Measurements from ENCODE around the gene NDUFB10.

The NDUFB10 gene

GRCh38 chr16:1924095-1924494 is 35.2 kb upstream of the NDUFB10 start:
- H3K9me3 ChIP-seq (ENCODE audit: control insufficient read depth, low read length) = no peaks in the 10 kb centered on the region
- no peak overlapping the region for H2AFZ ChIP-seq
- no peak overlapping the region for H3K9ac ChIP-seq
- H3K4me2 ChIP-seq (ENCODE audit: low read length) = no peak overlapping the region
- no peak overlapping the region for H3K4me3 ChIP-seq (ENCODE audit: low read depth, low read length)
- no peaks in the 10 kb centered on the region for H3K79me2 ChIP-seq
- H3K27me3 ChIP-seq (ENCODE audit: control insufficient read depth, insufficient read depth, low read length) = peaks cover 7% of the 10 kb centered on the region
- no peak overlapping the region for H3K27ac ChIP-seq
- no peak for TF ChIP-seq CTCF (IDR thresholded peaks at IDR 0.05)
- peaks cover 1% of the 10 kb centered on the region for H3K4me1 ChIP-seq
- no peaks in the 10 kb centered on the region for H3K36me3 ChIP-seq (ENCODE audit: control insufficient read depth, insufficient read depth, low read length)

GRCh38 chr16:1926271-1926670 is 33.1 kb upstream of the NDUFB10 start:
- Histone ChIP-seq H3K4me1 (peaks cover 4% of the 10 kb centered on the region), H3K27ac (no peak overlapping the region), H3K4me2 (ENCODE audit: low read length) (no peak overlapping the region), H3K27me3 (ENCODE audit: control insufficient read depth, insufficient read depth, low read length) (peaks cover 5% of the 10 kb centered on the region), H3K36me3 (ENCODE audit: control insufficient read depth, insufficient read depth, low read length) (no peaks in the 10 kb centered on the region), H3K4me3 (ENCODE audit: low read depth, low read length) (no peak overlapping the region), H3K79me2 (no peaks in the 10 kb centered on the region), H3K9me3 (ENCODE audit: control insufficient read depth, low read length) (no peaks in the 10 kb centered on the region), H3K9ac (no peak overlapping the region), H2AFZ (no peak overlapping the region)
- TF ChIP-seq CTCF (IDR thresholded peaks at IDR 0.05) = no peak

GRCh38 chr16:1929105-1929504 is 30.2 kb upstream of the NDUFB10 start:
- H3K36me3 ChIP-seq (ENCODE audit: control insufficient read depth, insufficient read depth, low read length) = no peaks in the 10 kb centered on the region
- peak overlapping the region; percentile 72 for H3K9ac ChIP-seq
- H2AFZ ChIP-seq = peak overlapping the region; percentile 100
- TF ChIP-seq CTCF (IDR thresholded peaks at IDR 0.05) = no peak
- H3K4me1 ChIP-seq = peaks cover 4% of the 10 kb centered on the region
- H3K4me3 ChIP-seq (ENCODE audit: low read depth, low read length) = peak overlapping the region; percentile 61
- no peaks in the 10 kb centered on the region for H3K9me3 ChIP-seq (ENCODE audit: control insufficient read depth, low read length)
- peak overlapping the region; percentile 74 for H3K4me2 ChIP-seq (ENCODE audit: low read length)
- no peaks in the 10 kb centered on the region for H3K27me3 ChIP-seq (ENCODE audit: control insufficient read depth, insufficient read depth, low read length)
- H3K79me2 ChIP-seq = no peaks in the 10 kb centered on the region
- H3K27ac ChIP-seq = no peak overlapping the region

GRCh38 chr16:1929578-1930337 is 29.6 kb upstream of the NDUFB10 start:
- Histone ChIP-seq H3K27ac (no peak overlapping the region), H3K36me3 (ENCODE audit: control insufficient read depth, insufficient read depth, low read length) (no peaks in the 10 kb centered on the region), H2AFZ (peak overlapping the region; percentile 100), H3K79me2 (no peaks in the 10 kb centered on the region), H3K27me3 (ENCODE audit: control insufficient read depth, insufficient read depth, low read length) (no peaks in the 10 kb centered on the region), H3K4me2 (ENCODE audit: low read length) (peak overlapping the region; percentile 74), H3K9me3 (ENCODE audit: control insufficient read depth, low read length) (no peaks in the 10 kb centered on the region), H3K4me1 (peaks cover 4% of the 10 kb centered on the region), H3K9ac (peak overlapping the region; percentile 72), H3K4me3 (ENCODE audit: low read depth, low read length) (peak overlapping the region; percentile 61)
- TF ChIP-seq CTCF (IDR thresholded peaks at IDR 0.05) = peak; percentile 99

GRCh38 chr16:1930338-1930720 is 29.0 kb upstream of the NDUFB10 start:
- Histone ChIP-seq H3K27me3 (ENCODE audit: control insufficient read depth, insufficient read depth, low read length) (no peaks in the 10 kb centered on the region), H3K79me2 (no peaks in the 10 kb centered on the region), H3K9me3 (ENCODE audit: control insufficient read depth, low read length) (no peaks in the 10 kb centered on the region), H3K9ac (no peak overlapping the region), H2AFZ (no peak overlapping the region), H3K36me3 (ENCODE audit: control insufficient read depth, insufficient read depth, low read length) (no peaks in the 10 kb centered on the region), H3K4me1 (peaks cover 4% of the 10 kb centered on the region), H3K27ac (no peak overlapping the region), H3K4me2 (ENCODE audit: low read length) (no peak overlapping the region), H3K4me3 (ENCODE audit: low read depth, low read length) (no peak overlapping the region)
- no peak for TF ChIP-seq CTCF (IDR thresholded peaks at IDR 0.05)

All from parathyroid adenoma (tissue), 2 donors.